ENCODE measurements around the gene TAF5.

- TF ChIP-seq CTCF (conservative IDR thresholded peaks at IDR 0.05) (no peak), EZH2 (IDR thresholded peaks at IDR 0.05; ENCODE audit: low read depth) (no peak)
Measured at GRCh38 chr10:103327906-103328305, 39.9 kb upstream of the TAF5 start.
